Measurements from ENCODE around the gene ASPHD2. TPM values are rescaled to one million over a fixed set of nuclear protein-coding genes. Genes with fewer than 3 reads are reported as not detected.

The ASPHD2 gene
- total RNA-seq, 4 donors from 2014 or later = 0.20 to 2.2 (median 1.2) TPM

DNA sequence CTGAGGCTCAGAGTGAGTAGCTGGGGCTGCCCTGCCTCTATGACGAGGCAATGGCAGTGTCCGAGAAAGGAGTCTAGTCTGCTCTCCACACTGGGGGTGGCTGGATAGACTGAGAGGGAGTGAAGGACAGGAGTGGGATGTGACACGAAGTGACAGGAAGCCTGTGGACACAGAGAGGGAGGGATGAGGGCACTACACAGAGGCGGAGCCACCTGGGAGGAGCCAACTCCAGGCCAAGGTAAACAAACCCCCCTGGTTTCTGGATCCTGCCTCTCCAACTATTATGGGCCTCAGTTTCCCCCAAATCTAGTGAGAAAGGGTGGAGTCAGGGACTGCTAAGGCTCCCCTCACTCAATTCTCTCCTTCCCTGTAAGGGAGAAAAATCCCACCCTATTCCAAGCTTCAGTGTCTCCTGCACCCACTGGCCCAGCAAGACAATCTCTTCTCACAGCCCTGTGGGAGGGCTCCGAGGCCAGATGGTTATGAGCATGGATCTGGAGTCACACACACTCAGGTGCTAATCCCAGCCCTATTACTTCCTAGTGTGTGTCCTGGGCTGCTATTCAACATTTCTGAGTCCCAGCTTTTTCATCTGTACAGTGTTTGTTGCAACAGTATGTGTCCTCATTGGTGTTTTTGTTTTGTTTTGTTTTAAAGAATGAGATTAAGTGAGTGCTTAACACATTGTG is 24.9 kb downstream of the ASPHD2 start:
- no peak overlapping the region for H3K4me3 ChIP-seq
- no peaks in the 10 kb centered on the region for H3K4me1 ChIP-seq
- intact Hi-C loops (cut with DNase I; ENCODE audit: low total_unique reads) (no loop called here), in situ Hi-C loops (cut with MboI; ENCODE audit: low pct_ligation_motif_present in 1 of 4, low pct_unique_long_range_greater_than_20kb in 1 of 4, low sequenced_read_pairs in 3 of 4) (loop anchor here in 1 of 4 donors (5.0 kb wide), 1 partner anchor 47 kb away; no protein-coding TSS in a partner anchor)
- no peak for TF ChIP-seq POLR2A (IDR thresholded peaks at IDR 0.05)
- no peak for TF ChIP-seq POLR2AphosphoS5 (IDR thresholded peaks at IDR 0.05)
- no peak for TF ChIP-seq EP300 (IDR thresholded peaks at IDR 0.05; ENCODE audit: low read depth)
- TF ChIP-seq, protein P1, sequence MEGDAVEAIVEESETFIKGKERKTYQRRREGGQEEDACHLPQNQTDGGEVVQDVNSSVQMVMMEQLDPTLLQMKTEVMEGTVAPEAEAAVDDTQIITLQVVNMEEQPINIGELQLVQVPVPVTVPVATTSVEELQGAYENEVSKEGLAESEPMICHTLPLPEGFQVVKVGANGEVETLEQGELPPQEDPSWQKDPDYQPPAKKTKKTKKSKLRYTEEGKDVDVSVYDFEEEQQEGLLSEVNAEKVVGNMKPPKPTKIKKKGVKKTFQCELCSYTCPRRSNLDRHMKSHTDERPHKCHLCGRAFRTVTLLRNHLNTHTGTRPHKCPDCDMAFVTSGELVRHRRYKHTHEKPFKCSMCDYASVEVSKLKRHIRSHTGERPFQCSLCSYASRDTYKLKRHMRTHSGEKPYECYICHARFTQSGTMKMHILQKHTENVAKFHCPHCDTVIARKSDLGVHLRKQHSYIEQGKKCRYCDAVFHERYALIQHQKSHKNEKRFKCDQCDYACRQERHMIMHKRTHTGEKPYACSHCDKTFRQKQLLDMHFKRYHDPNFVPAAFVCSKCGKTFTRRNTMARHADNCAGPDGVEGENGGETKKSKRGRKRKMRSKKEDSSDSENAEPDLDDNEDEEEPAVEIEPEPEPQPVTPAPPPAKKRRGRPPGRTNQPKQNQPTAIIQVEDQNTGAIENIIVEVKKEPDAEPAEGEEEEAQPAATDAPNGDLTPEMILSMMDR (IDR thresholded peaks at IDR 0.05) = no peak
- H3K36me3 ChIP-seq = peaks cover 0 to 32% (median 9%) of the 10 kb centered on the region in 4 donors
- no peaks in the 10 kb centered on the region for H3K9me3 ChIP-seq
- H3K27me3 ChIP-seq = no peaks in the 10 kb centered on the region
- H3K27ac ChIP-seq = no peak overlapping the region
- WGBS, 2 donors (ENCODE audit: low coverage in 1 of 2) = 88% methylated on average over 5 of the region's 5 CpGs; no CpG with 5 or more reads in 1 of the 2 donors
- no peak for DNase-seq

DNA sequence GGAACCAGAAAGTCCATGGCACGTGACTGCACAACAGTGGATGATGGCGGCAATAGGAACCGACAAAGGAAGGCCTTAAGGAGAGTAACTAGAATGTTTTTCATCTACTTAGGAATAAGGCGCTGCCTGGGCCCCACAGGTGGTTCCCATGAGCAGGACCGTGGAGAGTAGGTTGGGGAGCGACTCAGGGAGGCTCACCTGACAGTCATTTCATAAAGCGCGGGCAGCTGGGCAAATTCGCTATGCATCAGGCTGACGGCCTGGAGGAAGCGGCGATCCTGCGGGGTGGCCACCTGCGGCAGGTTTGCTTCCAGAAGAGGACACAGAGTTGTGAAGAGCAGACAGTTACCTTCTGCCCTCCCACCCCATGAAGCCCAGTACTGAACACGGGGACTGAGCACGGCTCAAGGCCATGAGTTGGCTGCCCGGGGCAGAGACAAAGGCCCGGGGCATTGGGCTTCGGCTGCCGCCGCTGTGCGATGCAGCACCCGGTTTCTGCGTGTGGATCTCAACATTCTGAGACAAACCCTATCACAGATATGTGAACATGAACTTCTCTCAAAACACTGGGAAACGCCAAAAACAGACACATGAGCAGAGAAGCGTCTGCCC is 28.7 kb downstream of the ASPHD2 start:
- peaks cover 0 to 26% (median 9%) of the 10 kb centered on the region in 4 donors for H3K36me3 ChIP-seq

DNA sequence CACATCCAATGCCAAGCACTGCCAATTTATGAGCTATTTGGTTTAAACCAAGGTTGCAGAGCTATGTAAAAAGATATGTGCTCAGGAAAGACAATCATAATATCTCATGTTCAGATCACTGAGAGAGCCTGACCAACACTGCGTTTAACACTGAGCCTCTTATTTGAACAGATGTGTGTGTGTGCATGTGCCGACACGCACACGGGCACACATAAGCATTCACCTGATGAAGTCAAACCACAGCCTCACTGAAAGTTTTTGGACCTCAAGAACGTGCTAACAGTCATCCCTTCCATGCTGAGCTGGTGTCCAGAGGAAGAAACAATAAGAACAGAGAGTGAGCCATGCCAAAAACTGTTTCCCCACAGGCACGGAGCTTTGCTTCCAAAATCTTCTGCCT is 31.1 kb downstream of the ASPHD2 start:
- TF ChIP-seq EP300 (IDR thresholded peaks at IDR 0.05; ENCODE audit: low read depth) = no peak
- no peak for TF ChIP-seq POLR2AphosphoS5 (IDR thresholded peaks at IDR 0.05)
- no peak for TF ChIP-seq POLR2A (IDR thresholded peaks at IDR 0.05)
- TF ChIP-seq, protein P1 (IDR thresholded peaks at IDR 0.05) = no peak
- no peak for DNase-seq
- Histone ChIP-seq H3K36me3 (peaks cover 0 to 29% (median 7%) of the 10 kb centered on the region in 4 donors), H3K27me3 (no peaks in the 10 kb centered on the region), H3K27ac (no peak overlapping the region), H3K9me3 (no peaks in the 10 kb centered on the region), H3K4me3 (no peak overlapping the region), H3K4me1 (no peaks in the 10 kb centered on the region)
- in situ Hi-C loops (cut with MboI; ENCODE audit: low pct_ligation_motif_present in 1 of 4, low pct_unique_long_range_greater_than_20kb in 1 of 4, low sequenced_read_pairs in 3 of 4) = loop anchor here in 2 of 4 donors (5.0 kb wide), 2 partner anchors 58 to 63 kb away; no protein-coding TSS in a partner anchor
- intact Hi-C loops (cut with DNase I; ENCODE audit: low total_unique reads) = loop anchor here (5.0 kb wide), 1 partner anchor 658 kb away; no protein-coding TSS in a partner anchor
- 91 to 92% methylated on average over 6 of the region's 6 CpGs for WGBS, 2 donors (ENCODE audit: low coverage in 1 of 2)

More for the DNA sequence above, 28.7 kb downstream of the ASPHD2 start:
- Histone ChIP-seq H3K9me3 (no peaks in the 10 kb centered on the region), H3K27ac (no peak overlapping the region), H3K4me3 (no peak overlapping the region), H3K27me3 (no peaks in the 10 kb centered on the region), H3K4me1 (no peaks in the 10 kb centered on the region)
- in situ Hi-C loops (cut with MboI; ENCODE audit: low pct_ligation_motif_present in 1 of 4, low pct_unique_long_range_greater_than_20kb in 1 of 4, low sequenced_read_pairs in 3 of 4) (no loop called here), intact Hi-C loops (cut with DNase I; ENCODE audit: low total_unique reads) (no loop called here)
- no peak for TF ChIP-seq POLR2A (IDR thresholded peaks at IDR 0.05)
- no peak for TF ChIP-seq POLR2AphosphoS5 (IDR thresholded peaks at IDR 0.05)
- TF ChIP-seq, protein P1 (IDR thresholded peaks at IDR 0.05) = no peak
- no peak for TF ChIP-seq EP300 (IDR thresholded peaks at IDR 0.05; ENCODE audit: low read depth)
- no peak for DNase-seq
- WGBS, 2 donors (ENCODE audit: low coverage in 1 of 2) = 94% methylated on average over 10 to 26 of the region's 26 CpGs

DNA sequence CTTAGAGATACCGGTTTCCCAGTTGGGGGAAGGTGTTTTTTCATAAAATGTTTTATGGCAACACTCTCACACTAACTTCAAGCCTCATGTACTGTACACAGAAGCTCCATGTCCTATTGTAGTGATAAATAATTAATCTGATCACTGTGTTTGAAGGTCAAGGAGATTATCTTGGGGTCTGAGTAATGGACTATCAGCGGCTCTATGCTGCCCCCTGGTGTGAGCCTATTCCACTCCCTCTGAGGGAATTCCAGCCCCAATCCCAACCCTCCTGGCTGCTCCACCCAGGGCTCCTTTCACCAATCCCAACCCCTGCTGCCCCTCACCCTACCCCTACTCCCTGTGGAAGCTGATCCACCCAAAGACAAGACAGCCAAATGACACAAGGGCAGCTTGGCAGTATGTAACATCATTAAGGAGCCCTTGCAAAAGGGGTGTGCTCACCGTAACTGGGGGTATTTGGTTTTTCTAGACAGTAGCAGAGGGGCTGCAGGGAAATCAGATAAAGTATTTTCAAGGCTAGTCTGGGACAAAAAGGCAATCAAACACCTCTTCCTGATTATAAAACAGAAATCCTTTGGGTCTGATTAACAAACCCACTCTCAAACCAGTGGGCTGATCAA is 32.2 kb downstream of the ASPHD2 start:
- Histone ChIP-seq H3K9me3 (no peaks in the 10 kb centered on the region), H3K4me1 (no peaks in the 10 kb centered on the region), H3K27ac (no peak overlapping the region), H3K36me3 (peaks cover 0 to 39% (median 9%) of the 10 kb centered on the region in 4 donors), H3K4me3 (no peak overlapping the region), H3K27me3 (no peaks in the 10 kb centered on the region)
- in situ Hi-C loops (cut with MboI; ENCODE audit: low pct_ligation_motif_present in 1 of 4, low pct_unique_long_range_greater_than_20kb in 1 of 4, low sequenced_read_pairs in 3 of 4) = loop anchor here in 2 of 4 donors (5.0 kb wide), 2 partner anchors 59 to 64 kb away; no protein-coding TSS in a partner anchor
- intact Hi-C loops (cut with DNase I; ENCODE audit: low total_unique reads) = loop anchor here (1.0 to 5.0 kb wide), 2 partner anchors 63 to 659 kb away; no protein-coding TSS in a partner anchor
- DNase-seq = peak; percentile 64
- 36 to 60% methylated on average over 1 to 3 of the region's 3 CpGs for WGBS, 2 donors (ENCODE audit: low coverage in 1 of 2)
- no peak for TF ChIP-seq POLR2A (IDR thresholded peaks at IDR 0.05)
- TF ChIP-seq, protein P1 (IDR thresholded peaks at IDR 0.05) = peak; percentile 72 to 79 (median 75)

Measured in transverse colon (tissue), 4 donors.